ENCODE results near the gene CPNE7. TPM values are rescaled to one million over a fixed set of nuclear protein-coding genes. Genes with fewer than 3 reads are reported as not detected.

The CPNE7 gene
- total RNA-seq, 1 experiment from 2014 or later, result 5.1 TPM

DNA sequence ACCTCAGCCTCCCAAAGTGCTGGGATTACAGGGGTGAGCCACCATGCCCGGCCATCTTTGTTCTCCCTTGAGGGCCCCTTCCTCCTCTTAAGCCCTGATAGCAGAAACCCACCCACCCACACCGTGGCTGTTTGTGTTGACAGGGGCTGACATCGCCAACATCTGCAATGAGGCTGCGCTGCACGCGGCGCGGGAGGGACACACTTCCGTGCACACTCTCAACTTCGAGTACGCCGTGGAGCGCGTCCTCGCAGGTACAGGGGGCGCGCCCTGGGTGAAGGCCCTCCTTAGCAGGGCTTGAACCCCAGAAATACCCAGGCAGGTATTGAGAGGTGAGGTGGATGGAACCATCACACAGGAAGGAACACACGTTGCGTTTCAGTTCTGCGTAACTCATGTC, 27.7 kb upstream of the CPNE7 start:
- in situ Hi-C loops (cut with HindIII; ENCODE audit: low sequenced_read_pairs), result no loop called here
- no peak for DNase-seq (ENCODE audit: low spot score)

DNA sequence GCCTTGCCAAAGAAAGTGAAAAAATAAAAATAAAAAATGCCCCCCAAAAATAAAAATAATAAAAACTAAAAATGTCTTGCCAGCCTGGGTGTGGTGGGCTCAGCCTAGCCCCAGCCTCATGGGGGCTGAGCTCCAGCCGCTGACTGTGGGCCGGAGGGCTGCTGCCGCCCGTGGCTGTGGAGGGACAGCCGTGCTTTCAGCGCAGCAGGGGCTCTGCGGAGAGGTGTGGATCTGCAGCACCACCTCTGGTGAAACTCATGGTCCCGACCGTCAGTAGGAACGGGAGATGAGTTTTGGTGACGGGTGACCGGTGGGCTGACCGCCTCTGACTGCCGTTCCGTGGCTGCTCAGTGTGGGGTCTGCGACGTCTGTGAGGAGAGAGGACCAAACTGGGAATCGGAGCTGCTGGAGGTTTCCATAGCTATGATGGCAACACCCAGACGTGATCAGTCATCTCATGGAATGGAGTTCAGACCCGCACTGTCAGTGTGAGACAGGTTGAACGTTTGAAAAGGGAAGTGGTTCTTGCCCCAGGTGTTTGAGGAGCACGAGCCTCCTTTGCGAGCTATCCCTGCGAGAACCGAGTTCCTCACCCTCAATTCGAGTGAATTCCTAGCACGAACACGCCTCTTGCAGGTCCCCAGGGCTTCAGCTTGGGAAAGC, 27.1 kb upstream of the CPNE7 start:
- in situ Hi-C loops (cut with HindIII; ENCODE audit: low sequenced_read_pairs), result no loop called here
- DNase-seq (ENCODE audit: low spot score), result no peak

GRCh38 chr16:89549007-89549700, 26.4 kb upstream of the CPNE7 start:
- in situ Hi-C loops (cut with HindIII; ENCODE audit: low sequenced_read_pairs), result no loop called here
- DNase-seq (ENCODE audit: low spot score), result no peak

GRCh38 chr16:89550421-89551007, 25.0 kb upstream of the CPNE7 start:
- DNase-seq (ENCODE audit: low spot score), result no peak
- in situ Hi-C loops (cut with HindIII; ENCODE audit: low sequenced_read_pairs), result no loop called here

GRCh38 chr16:89552329-89552728, 23.2 kb upstream of the CPNE7 start:
- in situ Hi-C loops (cut with HindIII; ENCODE audit: low sequenced_read_pairs), result no loop called here
- no peak for DNase-seq (ENCODE audit: low spot score)

- in situ Hi-C loops (cut with HindIII; ENCODE audit: low sequenced_read_pairs), result no loop called here
- DNase-seq (ENCODE audit: low spot score), result no peak
These were observed 22.6 kb upstream of the CPNE7 start for GRCh38 chr16:89552913-89553312.

- in situ Hi-C loops (cut with HindIII; ENCODE audit: low sequenced_read_pairs), result no loop called here
- no peak for DNase-seq (ENCODE audit: low spot score)
These were observed 21.8 kb upstream of the CPNE7 start for GRCh38 chr16:89553733-89554132.

GRCh38 chr16:89554343-89554742, 21.2 kb upstream of the CPNE7 start:
- no peak for DNase-seq (ENCODE audit: low spot score)
- in situ Hi-C loops (cut with HindIII; ENCODE audit: low sequenced_read_pairs), result no loop called here

DNA sequence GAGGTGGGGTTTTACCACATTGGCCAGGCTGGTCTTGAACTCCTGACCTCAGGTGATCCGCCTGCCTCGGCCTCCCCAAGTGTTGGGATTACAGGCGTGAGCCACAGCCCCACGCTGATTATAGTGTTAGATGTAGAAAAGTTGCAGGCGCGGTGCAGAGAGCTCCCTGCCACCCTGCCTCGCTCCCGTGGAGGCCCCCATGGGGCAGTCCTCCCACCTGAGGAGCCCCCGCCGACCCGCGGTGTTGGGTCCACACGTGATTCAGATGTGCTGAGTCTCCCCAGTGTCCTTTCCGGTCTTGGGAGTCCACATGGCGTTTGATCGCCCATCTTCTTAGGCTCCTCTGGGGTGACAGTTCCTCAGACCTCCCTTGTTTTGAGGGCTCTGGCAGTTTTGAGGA, 20.3 kb upstream of the CPNE7 start:
- no peak for DNase-seq (ENCODE audit: low spot score)
- in situ Hi-C loops (cut with HindIII; ENCODE audit: low sequenced_read_pairs), result no loop called here

DNA sequence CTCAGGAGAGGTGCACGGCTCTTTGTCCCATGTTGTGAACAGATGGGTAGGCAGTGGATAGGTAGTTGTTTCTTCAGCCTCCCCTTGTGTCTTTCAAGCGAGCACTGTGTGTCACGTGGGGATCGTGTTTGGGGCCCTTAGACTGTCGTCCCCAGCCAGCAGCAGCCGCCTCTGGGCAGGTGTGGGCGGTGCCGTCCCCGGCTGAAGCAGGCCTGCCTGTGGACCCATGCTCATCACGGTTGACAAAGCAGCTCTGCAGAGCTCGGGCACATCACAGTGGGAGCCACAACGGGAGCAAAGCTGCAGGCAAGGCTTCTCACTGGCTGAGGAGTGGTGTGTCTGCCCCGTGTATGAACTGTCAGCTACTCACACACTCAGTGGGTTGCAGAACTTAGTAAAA, 19.8 kb upstream of the CPNE7 start:
- in situ Hi-C loops (cut with HindIII; ENCODE audit: low sequenced_read_pairs), result no loop called here
- no peak for DNase-seq (ENCODE audit: low spot score)

- peak; percentile 55 for DNase-seq (ENCODE audit: low spot score)
- in situ Hi-C loops (cut with HindIII; ENCODE audit: low sequenced_read_pairs), result no loop called here
These were observed 18.5 kb upstream of the CPNE7 start for GRCh38 chr16:89556750-89557689.

DNA sequence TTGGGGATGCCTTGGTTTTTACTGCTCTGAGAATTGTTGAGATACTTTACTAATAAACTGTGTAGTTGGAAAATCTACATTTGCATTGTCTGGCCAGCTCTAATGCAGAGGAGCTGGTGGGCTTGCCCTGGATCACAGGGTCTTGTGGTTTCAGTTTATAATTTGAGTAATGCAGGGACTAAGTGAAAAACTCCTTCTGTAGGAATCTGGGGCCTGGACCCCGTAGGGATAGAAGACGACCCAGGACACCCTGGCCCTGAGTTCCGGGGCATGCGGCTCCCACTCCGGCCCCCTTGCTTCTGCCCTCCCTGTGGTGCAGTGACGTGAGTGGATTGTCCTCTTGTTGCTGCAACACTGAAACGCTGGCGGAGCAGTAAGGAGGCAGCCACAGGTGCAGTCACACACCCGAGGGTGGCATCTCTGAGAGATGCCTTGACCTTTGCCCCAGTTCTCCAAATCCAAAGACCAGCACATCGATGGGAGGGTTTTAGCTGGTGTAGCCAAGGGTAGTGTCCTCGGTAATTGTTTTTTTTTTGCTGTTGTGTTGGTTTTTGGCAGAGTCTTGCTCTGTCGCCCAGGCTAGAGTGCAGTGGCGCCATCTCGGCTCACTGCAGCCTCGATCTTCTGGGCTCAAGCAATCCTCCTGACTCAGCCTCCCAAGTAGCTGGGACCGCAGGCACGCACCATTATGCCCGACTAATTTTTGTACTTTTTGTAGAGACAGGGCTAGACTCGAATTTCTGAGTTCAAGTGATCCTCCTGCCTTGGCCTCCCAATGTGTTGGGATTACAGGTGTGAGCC, 17.7 kb upstream of the CPNE7 start:
- in situ Hi-C loops (cut with HindIII; ENCODE audit: low sequenced_read_pairs), result no loop called here
- no peak for DNase-seq (ENCODE audit: low spot score)

GRCh38 chr16:89560378-89561141, 15.0 kb upstream of the CPNE7 start, which contains the start of gene RPL13:
RPL13 (plus strand) TSS chr16:89560682; CDS start chr16:89560960, 278 bp downstream.
- in situ Hi-C loops (cut with HindIII; ENCODE audit: low sequenced_read_pairs), result no loop called here
- DNase-seq (ENCODE audit: low spot score), result peak; percentile 93

DNA sequence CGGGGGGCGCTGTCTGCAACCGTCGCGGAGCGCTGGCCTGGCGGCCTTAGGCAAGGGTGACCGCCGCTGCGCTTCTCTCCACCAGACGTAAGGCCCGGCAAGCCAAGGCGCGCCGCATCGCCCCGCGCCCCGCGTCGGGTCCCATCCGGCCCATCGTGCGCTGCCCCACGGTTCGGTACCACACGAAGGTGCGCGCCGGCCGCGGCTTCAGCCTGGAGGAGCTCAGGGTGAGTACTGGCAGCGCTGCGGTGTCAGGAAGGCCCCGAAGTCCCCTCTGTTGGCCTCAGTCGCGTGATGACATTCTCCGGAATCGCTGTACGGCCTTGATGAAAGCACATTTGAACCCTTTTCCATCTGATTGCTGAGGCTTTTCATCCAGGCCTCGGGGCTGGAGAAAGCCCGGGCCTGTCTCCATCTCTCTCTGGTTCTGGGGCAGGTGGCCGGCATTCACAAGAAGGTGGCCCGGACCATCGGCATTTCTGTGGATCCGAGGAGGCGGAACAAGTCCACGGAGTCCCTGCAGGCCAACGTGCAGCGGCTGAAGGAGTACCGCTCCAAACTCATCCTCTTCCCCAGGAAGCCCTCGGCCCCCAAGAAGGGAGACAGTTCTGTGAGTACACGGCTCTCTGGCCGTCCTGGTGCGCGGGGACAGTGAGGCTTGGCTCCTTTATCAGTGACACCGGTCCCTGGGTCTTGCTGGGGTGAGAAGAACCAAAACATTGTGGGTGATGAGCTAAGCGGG, 14.2 kb upstream of the CPNE7 start:
- no peak for DNase-seq (ENCODE audit: low spot score)
- in situ Hi-C loops (cut with HindIII; ENCODE audit: low sequenced_read_pairs), result no loop called here

DNA sequence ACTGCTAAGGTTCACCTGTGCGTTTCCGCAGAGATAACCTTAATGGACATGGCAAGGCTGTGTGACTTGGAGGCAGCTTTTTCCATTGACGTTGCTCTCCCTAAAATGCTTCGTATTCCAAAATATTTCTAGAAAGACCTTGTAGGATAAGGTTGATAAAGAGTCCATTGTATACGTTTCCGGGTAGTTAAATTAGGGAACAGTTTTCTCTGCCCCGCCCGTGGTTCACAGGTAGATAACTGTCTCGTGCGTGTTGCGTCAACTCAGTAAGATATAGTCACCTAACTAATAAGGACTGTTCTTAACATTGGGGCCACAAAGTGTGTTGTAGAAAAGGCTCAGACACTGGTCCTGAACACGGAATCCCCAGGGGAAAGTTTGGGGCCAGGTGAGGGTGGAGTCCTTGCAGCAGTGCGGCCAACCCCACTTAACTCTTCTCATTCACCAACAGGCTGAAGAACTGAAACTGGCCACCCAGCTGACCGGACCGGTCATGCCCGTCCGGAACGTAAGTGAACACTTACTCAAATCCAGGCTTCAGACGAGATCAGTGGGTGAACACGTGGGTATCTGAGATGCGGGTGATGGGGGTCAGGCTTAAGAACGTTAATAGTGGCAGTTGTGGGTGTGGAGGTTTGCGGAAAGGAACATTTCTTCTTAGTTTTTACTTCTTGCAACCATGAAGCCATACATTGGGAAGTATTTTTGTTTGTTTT, 13.5 kb upstream of the CPNE7 start:
- DNase-seq (ENCODE audit: low spot score), result no peak
- in situ Hi-C loops (cut with HindIII; ENCODE audit: low sequenced_read_pairs), result no loop called here

DNA sequence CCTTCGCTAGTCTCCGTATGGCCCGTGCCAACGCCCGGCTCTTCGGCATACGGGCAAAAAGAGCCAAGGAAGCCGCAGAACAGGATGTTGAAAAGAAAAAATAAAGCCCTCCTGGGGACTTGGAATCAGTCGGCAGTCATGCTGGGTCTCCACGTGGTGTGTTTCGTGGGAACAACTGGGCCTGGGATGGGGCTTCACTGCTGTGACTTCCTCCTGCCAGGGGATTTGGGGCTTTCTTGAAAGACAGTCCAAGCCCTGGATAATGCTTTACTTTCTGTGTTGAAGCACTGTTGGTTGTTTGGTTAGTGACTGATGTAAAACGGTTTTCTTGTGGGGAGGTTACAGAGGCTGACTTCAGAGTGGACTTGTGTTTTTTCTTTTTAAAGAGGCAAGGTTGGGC, 12.6 kb upstream of the CPNE7 start:
- peak; percentile 21 for DNase-seq (ENCODE audit: low spot score)
- in situ Hi-C loops (cut with HindIII; ENCODE audit: low sequenced_read_pairs), result no loop called here

All from G401 (cell line).